HCT116 (cell line): ENCODE results near the gene PDE2A. TPM values are rescaled to one million over a fixed set of nuclear protein-coding genes. Genes with fewer than 3 reads are reported as not detected.

ENCODE experiments used
- ATAC-seq: fragments of 200-7000 bp; cut with Tn5 transposase; 2 replicates; pipeline ENCODE4 v1.9.1; 2020; ENCODE audit warnings: mild to moderate bottlenecking, moderate library complexity
- BruUV-seq: library from RNA; stranded (reverse); fragments of 400-500 nt; replicated peaks from 2 replicates; lab custom pipeline; 2021; lab: Mats Ljungman, UMichigan
- CTCF ChIA-PET: fragments of 300-600 bp; sonication (Branson Sonifier 250); formaldehyde crosslinking; loops from one replicate; lab custom pipeline; 2021; ENCODE audit warnings: antibody characterized with exemption; lab: Charles Lee
- POLR2A ChIA-PET: fragments of 300-600, 350-600 bp; sonication (Branson Sonifier 250); formaldehyde crosslinking; loops from one replicate; lab custom pipeline; 2021; ENCODE audit warnings: antibody characterized with exemption; lab: Charles Lee
- RAD21 ChIA-PET, 2 experiments: fragments of 300-600 bp; sonication (Branson Sonifier 250); formaldehyde crosslinking; loops; one replicate each; lab custom pipeline; 2023; ENCODE audit warnings: low total read pairs in 2 of 2; ENCODE audit not compliant: uncharacterized antibody in 2 of 2, unreplicated experiment in 2 of 2, low non-redundant PET in 1 of 2; lab: Charles Lee
- DNase-seq: peaks from one replicate; pipeline ENCODE4 v3.0.0-alpha.2; 2010; ENCODE audit warnings: low read depth, low spot score
- H2AFZ ChIP-seq: fragments of 200-600 bp; shearing (Covaris generic), sonication (generic); 2 replicates; pipeline ENCODE4 v1.6.1; 2017; ENCODE audit warnings: low read depth, mixed run types, mixed read lengths, antibody characterized with exemption, low read length; ENCODE audit not compliant: poor library complexity, severe bottlenecking
- H3K27ac ChIP-seq: 2 replicates; pipeline ENCODE4 v1.5.1; 2012; ENCODE audit warnings: low read depth, low read length
- H3K27me3 ChIP-seq: fragments of 200-600 bp; sonication (generic); 2 replicates; pipeline ENCODE4 v1.6.1; 2016; ENCODE audit warnings: mixed run types, low read length, mixed read lengths; ENCODE audit not compliant: insufficient read depth
- H3K36me3 ChIP-seq, 2 experiments: fragments of 200-500 bp in 1 of 2; fragments of 200-600 bp in 1 of 2; sonication (Bioruptor generic) in 1 of 2; sonication (generic) in 1 of 2; 2 replicates each; pipeline versions ENCODE4 v1.5.1 to v1.6.1; 2014 to 2016; ENCODE audit warnings: low read length in 2 of 2, inconsistent platforms in 1 of 2, mixed read lengths in 1 of 2, mixed run types in 1 of 2; ENCODE audit not compliant: insufficient read depth in 2 of 2, control insufficient read depth in 1 of 2
- H3K4me1 ChIP-seq, 2 experiments: fragments of 200-600 bp in 1 of 2; sonication (generic) in 1 of 2; 2 replicates each; pipeline versions ENCODE4 v1.5.1 to v1.6.1; 2012 to 2017; ENCODE audit warnings: low read length in 2 of 2, inconsistent platforms in 1 of 2, mild to moderate bottlenecking in 1 of 2, mixed read lengths in 1 of 2, mixed run types in 1 of 2, moderate library complexity in 1 of 2; ENCODE audit not compliant: insufficient read depth in 2 of 2, control insufficient read depth in 1 of 2
- H3K4me2 ChIP-seq: fragments of 200-600 bp; sonication (generic); 2 replicates; pipeline ENCODE4 v1.6.1; 2017; ENCODE audit warnings: mixed run types, low read length, mixed read lengths
- H3K4me3 ChIP-seq, 2 experiments: fragments of 200-600 bp in 1 of 2; sonication (generic) in 1 of 2; replicated peaks in 1 of 2; 2 replicates each; pipeline ENCODE4 v1.5.1; 2011 to 2016; ENCODE audit warnings: low read length in 2 of 2, control low read depth in 1 of 2, low read depth in 1 of 2, mild to moderate bottlenecking in 1 of 2, mixed read lengths in 1 of 2, mixed run types in 1 of 2
- H3K79me2 ChIP-seq: fragments of 200-600 bp; sonication (generic); 2 replicates; pipeline ENCODE4 v1.6.1; 2017; ENCODE audit warnings: mild to moderate bottlenecking, mixed run types, low read length, moderate library complexity, mixed read lengths; ENCODE audit not compliant: insufficient read depth
- H3K9ac ChIP-seq: fragments of 200-600 bp; sonication (generic); 2 replicates; pipeline ENCODE4 v1.6.1; 2016; ENCODE audit warnings: low read length, mixed read lengths
- H3K9me2 ChIP-seq: fragments of 200-600 bp; sonication (generic), shearing (Covaris generic); 2 replicates; pipeline ENCODE4 v1.6.1; 2017; ENCODE audit warnings: mixed run types, mild to moderate bottlenecking, moderate library complexity; ENCODE audit not compliant: insufficient read depth
- H3K9me3 ChIP-seq, 2 experiments: fragments of 200-500 bp in 1 of 2; fragments of 200-600 bp in 1 of 2; sonication (Bioruptor generic) in 1 of 2; sonication (generic) in 1 of 2; 2 replicates each; pipeline ENCODE4 v1.6.1; 2014 to 2017; ENCODE audit warnings: low read length in 2 of 2, mixed read lengths in 2 of 2, inconsistent platforms in 1 of 2, low read depth in 1 of 2, mild to moderate bottlenecking in 1 of 2, mixed run types in 1 of 2, moderate library complexity in 1 of 2; ENCODE audit not compliant: control insufficient read depth in 1 of 2, insufficient read depth in 1 of 2
- H4K20me1 ChIP-seq: fragments of 200-600 bp; sonication (generic), shearing (Covaris generic); 2 replicates; pipeline ENCODE4 v1.6.1; 2017; ENCODE audit warnings: mixed run types, mild to moderate bottlenecking, moderate library complexity; ENCODE audit not compliant: insufficient read depth
- CBX3 ChIP-seq: IDR thresholded peaks from 2 replicates; pipeline ENCODE4 v1.6.1; 2012; ENCODE audit warnings: low read depth
- CEBPB ChIP-seq: IDR thresholded peaks from 2 replicates; pipeline ENCODE4 v1.6.1; 2012; ENCODE audit warnings: low read depth
- FOSL1 ChIP-seq: IDR thresholded peaks from 2 replicates; pipeline ENCODE4 v1.6.1; 2012; ENCODE audit warnings: low read depth
- SIN3A ChIP-seq: IDR thresholded peaks from 2 replicates; pipeline ENCODE4 v1.6.1; 2012; ENCODE audit warnings: low read depth
- SP1 ChIP-seq: IDR thresholded peaks from 2 replicates; pipeline ENCODE4 v1.6.1; 2012; ENCODE audit warnings: low read depth
- ZNF274 ChIP-seq: fragments of 200-500 bp; sonication (Bioruptor generic); IDR thresholded peaks from 2 replicates; pipeline ENCODE4 v1.6.1; 2014; ENCODE audit warnings: mild to moderate bottlenecking, low read depth, low read length, inconsistent platforms
- intact Hi-C: fragments of 100-400 bp; cut with micrococcal nuclease; formaldehyde crosslinking; loops from 2 replicates; pipeline ENCODE4 v1.10.0; 2022
- total RNA-seq: library from RNA; stranded (reverse); gene quantifications from one replicate; pipeline ENCODE4 v1.2.1, GENCODE V29; 2021; ENCODE audit not compliant: unreplicated experiment
- TF ChIP-seq, protein P1 (sequence below): IDR thresholded peaks from 2 replicates; pipeline ENCODE4 v1.6.1; 2011; ENCODE audit warnings: mild to moderate bottlenecking, low read length, moderate library complexity; ENCODE audit not compliant: insufficient replicate concordance; ENCODE audit errors: extremely low read depth
- TF ChIP-seq, protein P2 (sequence below), 3 experiments: fragments of 200-600 bp in 1 of 3; sonication (generic) in 1 of 3; IDR thresholded peaks in 2 of 3; conservative IDR thresholded peaks in 1 of 3; 2 replicates each; pipeline ENCODE4 v1.5.1; 2012 to 2017; ENCODE audit warnings: low read depth in 2 of 3, low read length in 2 of 3, antibody characterized with exemption in 1 of 3, borderline replicate concordance in 1 of 3, control low read depth in 1 of 3, mild to moderate bottlenecking in 1 of 3, mixed read lengths in 1 of 3, mixed run types in 1 of 3, moderate library complexity in 1 of 3; ENCODE audit not compliant: insufficient read depth in 1 of 3
- TF ChIP-seq, protein P3 (sequence below): IDR thresholded peaks from 2 replicates; pipeline ENCODE4 v1.6.1; 2012; ENCODE audit warnings: low read depth

PDE2A gene
- total RNA-seq, 1 experiment from 2014 or later = 7.6 TPM

DNA sequence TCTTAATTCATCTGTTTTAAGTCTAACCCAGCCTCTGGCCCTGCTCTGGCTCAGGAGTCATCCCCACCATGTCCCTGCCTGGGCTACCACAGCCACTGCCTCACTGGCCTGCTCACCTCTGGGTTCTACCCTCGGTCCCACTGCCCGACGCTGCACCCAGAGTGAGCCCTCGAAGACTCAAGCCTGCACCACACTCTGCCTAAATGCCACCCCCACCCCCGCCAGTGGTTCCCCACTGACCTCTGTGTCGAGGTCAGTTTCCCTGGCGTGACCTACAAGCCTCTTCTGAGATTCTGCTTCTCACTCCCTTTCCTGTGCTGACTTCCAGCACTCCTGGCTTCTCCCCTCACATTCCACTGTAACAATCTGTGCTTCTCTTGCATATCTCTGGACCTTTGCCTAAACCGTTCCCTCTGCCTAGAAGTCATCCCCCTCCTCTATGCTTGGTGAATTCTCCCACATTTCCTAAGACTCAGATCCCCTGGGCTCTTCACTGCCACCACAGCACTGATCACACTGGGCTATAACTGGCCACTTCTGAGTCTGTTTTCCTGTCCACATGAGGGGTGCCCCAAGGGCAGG, 12.5 kb upstream of the PDE2A start:
- Histone ChIP-seq H3K27me3 (no peaks in the 10 kb centered on the region), H3K79me2 (no peaks in the 10 kb centered on the region), H2AFZ (no peak overlapping the region), H3K4me1 (peaks cover 0 to 13% of the 10 kb centered on the region in 2 experiments; a peak in 3 of 4 replicates), H3K4me3 (no peak overlapping the region), H3K36me3 (0 out of 4 replicates have a peak, but pooled peaks cover 0 to 3% of the 10 kb centered on the region in 2 experiments), H3K27ac (no peak overlapping the region), H3K9me2 (no peaks in the 10 kb centered on the region), H4K20me1 (no peaks in the 10 kb centered on the region), H3K9me3 (no peaks in the 10 kb centered on the region), H3K9ac (no peak overlapping the region), H3K4me2 (no peak overlapping the region)
- intact Hi-C loops = no loop called here
- CTCF ChIA-PET = no interaction called here
- BruUV-seq = no TSS peak
- RAD21 ChIA-PET = no interaction called here
- POLR2A ChIA-PET = no interaction called here
- TF ChIP-seq, protein P1, sequence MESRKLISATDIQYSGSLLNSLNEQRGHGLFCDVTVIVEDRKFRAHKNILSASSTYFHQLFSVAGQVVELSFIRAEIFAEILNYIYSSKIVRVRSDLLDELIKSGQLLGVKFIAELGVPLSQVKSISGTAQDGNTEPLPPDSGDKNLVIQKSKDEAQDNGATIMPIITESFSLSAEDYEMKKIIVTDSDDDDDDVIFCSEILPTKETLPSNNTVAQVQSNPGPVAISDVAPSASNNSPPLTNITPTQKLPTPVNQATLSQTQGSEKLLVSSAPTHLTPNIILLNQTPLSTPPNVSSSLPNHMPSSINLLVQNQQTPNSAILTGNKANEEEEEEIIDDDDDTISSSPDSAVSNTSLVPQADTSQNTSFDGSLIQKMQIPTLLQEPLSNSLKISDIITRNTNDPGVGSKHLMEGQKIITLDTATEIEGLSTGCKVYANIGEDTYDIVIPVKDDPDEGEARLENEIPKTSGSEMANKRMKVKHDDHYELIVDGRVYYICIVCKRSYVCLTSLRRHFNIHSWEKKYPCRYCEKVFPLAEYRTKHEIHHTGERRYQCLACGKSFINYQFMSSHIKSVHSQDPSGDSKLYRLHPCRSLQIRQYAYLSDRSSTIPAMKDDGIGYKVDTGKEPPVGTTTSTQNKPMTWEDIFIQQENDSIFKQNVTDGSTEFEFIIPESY = no peak
- TF ChIP-seq, protein P2, sequence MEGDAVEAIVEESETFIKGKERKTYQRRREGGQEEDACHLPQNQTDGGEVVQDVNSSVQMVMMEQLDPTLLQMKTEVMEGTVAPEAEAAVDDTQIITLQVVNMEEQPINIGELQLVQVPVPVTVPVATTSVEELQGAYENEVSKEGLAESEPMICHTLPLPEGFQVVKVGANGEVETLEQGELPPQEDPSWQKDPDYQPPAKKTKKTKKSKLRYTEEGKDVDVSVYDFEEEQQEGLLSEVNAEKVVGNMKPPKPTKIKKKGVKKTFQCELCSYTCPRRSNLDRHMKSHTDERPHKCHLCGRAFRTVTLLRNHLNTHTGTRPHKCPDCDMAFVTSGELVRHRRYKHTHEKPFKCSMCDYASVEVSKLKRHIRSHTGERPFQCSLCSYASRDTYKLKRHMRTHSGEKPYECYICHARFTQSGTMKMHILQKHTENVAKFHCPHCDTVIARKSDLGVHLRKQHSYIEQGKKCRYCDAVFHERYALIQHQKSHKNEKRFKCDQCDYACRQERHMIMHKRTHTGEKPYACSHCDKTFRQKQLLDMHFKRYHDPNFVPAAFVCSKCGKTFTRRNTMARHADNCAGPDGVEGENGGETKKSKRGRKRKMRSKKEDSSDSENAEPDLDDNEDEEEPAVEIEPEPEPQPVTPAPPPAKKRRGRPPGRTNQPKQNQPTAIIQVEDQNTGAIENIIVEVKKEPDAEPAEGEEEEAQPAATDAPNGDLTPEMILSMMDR (IDR thresholded peaks at IDR 0.05 in 2 of 3, conservative IDR thresholded peaks at IDR 0.05 in 1 of 3; ENCODE audit: borderline replicate concordance in 1 of 3, insufficient read depth in 1 of 3, low read depth in 2 of 3, low read length in 2 of 3) = no peak
- TF ChIP-seq SIN3A (no peak), CBX3 (no peak), FOSL1 (no peak), ZNF274 (no peak), CEBPB (no peak), SP1 (no peak)
- TF ChIP-seq, protein P3, sequence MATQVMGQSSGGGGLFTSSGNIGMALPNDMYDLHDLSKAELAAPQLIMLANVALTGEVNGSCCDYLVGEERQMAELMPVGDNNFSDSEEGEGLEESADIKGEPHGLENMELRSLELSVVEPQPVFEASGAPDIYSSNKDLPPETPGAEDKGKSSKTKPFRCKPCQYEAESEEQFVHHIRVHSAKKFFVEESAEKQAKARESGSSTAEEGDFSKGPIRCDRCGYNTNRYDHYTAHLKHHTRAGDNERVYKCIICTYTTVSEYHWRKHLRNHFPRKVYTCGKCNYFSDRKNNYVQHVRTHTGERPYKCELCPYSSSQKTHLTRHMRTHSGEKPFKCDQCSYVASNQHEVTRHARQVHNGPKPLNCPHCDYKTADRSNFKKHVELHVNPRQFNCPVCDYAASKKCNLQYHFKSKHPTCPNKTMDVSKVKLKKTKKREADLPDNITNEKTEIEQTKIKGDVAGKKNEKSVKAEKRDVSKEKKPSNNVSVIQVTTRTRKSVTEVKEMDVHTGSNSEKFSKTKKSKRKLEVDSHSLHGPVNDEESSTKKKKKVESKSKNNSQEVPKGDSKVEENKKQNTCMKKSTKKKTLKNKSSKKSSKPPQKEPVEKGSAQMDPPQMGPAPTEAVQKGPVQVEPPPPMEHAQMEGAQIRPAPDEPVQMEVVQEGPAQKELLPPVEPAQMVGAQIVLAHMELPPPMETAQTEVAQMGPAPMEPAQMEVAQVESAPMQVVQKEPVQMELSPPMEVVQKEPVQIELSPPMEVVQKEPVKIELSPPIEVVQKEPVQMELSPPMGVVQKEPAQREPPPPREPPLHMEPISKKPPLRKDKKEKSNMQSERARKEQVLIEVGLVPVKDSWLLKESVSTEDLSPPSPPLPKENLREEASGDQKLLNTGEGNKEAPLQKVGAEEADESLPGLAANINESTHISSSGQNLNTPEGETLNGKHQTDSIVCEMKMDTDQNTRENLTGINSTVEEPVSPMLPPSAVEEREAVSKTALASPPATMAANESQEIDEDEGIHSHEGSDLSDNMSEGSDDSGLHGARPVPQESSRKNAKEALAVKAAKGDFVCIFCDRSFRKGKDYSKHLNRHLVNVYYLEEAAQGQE = no peak
- DNase-seq (no peak), ATAC-seq (no peak)
